NCI-H2171 treated with DMSO at 0.1 percent for 48 hours (cell line): Measurements from ENCODE around the gene PTPRCAP.
A peak's percentile ranks its signal among the peaks of the same experiment; 100 is the strongest.
"Not testable (repeated sequence)": the region's sequence is repeated elsewhere in the genome, so short reads cannot be mapped to it uniquely, and the experiment has no call there.

Experiments used
- DNase-seq: peaks from one replicate; lab custom pipeline; 2025; lab: John Stamatoyannopoulos, UW

The PTPRCAP gene

GRCh38 chr11:67437082-67437808 lies at the start of gene PTPRCAP:
Gene PTPRCAP (minus strand): TSS chr11:67437682. CDS start chr11:67437619, 63 bp downstream.
- no peak for DNase-seq

- DNase-seq, result no peak
Observed at GRCh38 chr11:67486481-67487195, 49.2 kb upstream of the PTPRCAP start.

GRCh38 chr11:67485873-67486361 lies 48.4 kb upstream of the PTPRCAP start:
- not testable (repeated sequence) for DNase-seq

- DNase-seq, result no peak
Observed at GRCh38 chr11:67484847-67485311, 47.4 kb upstream of the PTPRCAP start.

GRCh38 chr11:67483831-67484665 lies 46.6 kb upstream of the PTPRCAP start:
- no peak for DNase-seq

GRCh38 chr11:67482827-67483798 lies 45.6 kb upstream of the PTPRCAP start, which contains the start of gene AIP:
Gene AIP (plus strand): TSS chr11:67483026. CDS start chr11:67483159, 133 bp downstream.
- peak; percentile 99 for DNase-seq

GRCh38 chr11:67482275-67482826 lies 44.9 kb upstream of the PTPRCAP start:
- DNase-seq, result no peak

- not testable (repeated sequence) for DNase-seq
Observed at GRCh38 chr11:67477344-67478050, 40.0 kb upstream of the PTPRCAP start.

- DNase-seq, result not testable (repeated sequence)
Observed at GRCh38 chr11:67476692-67477091, 39.2 kb upstream of the PTPRCAP start.

- no peak for DNase-seq
Observed at GRCh38 chr11:67472882-67473281, 35.4 kb upstream of the PTPRCAP start.

- DNase-seq, result no peak
Observed at GRCh38 chr11:67470337-67471002, 33.0 kb upstream of the PTPRCAP start.

GRCh38 chr11:67469508-67469811 lies 32.0 kb upstream of the PTPRCAP start:
- DNase-seq, result no peak

GRCh38 chr11:67468759-67469507 lies 31.5 kb upstream of the PTPRCAP start, which contains the start of gene TMEM134:
Gene TMEM134 (minus strand): TSS chr11:67469251. CDS start chr11:67469192, 59 bp downstream.
- peak; percentile 85 for DNase-seq

GRCh38 chr11:67468456-67468758 lies 30.9 kb upstream of the PTPRCAP start:
- peak; percentile 42 for DNase-seq

- peak; percentile 75 for DNase-seq
Observed at GRCh38 chr11:67468056-67468455, 30.6 kb upstream of the PTPRCAP start.

GRCh38 chr11:67466962-67467771 lies 29.7 kb upstream of the PTPRCAP start:
- DNase-seq, result no peak

- DNase-seq, result no peak
Observed at GRCh38 chr11:67466367-67466766, 28.9 kb upstream of the PTPRCAP start.

- DNase-seq, result not testable (repeated sequence)
Observed at GRCh38 chr11:67465530-67465929, 28.0 kb upstream of the PTPRCAP start.
